ENCODE data around the gene ZGLP1.
"Not testable (repeated sequence)": the region's sequence is repeated elsewhere in the genome, so short reads cannot be mapped to it uniquely, and the experiment has no call there.

Gene ZGLP1

GRCh38 chr19:10292789-10293636 lies 16.6 kb downstream of the ZGLP1 start:
- no peak for DNase-seq

- DNase-seq, result peak; percentile 77
Observed at GRCh38 chr19:10292206-10292788, 17.3 kb downstream of the ZGLP1 start.

GRCh38 chr19:10291554-10292205 lies 17.9 kb downstream of the ZGLP1 start:
- peak; percentile 27 for DNase-seq

GRCh38 chr19:10290876-10291553 lies 18.6 kb downstream of the ZGLP1 start:
- peak; percentile 68 for DNase-seq

- no peak for DNase-seq
Observed at GRCh38 chr19:10290357-10290875, 19.2 kb downstream of the ZGLP1 start.

- peak; percentile 41 for DNase-seq
Observed at GRCh38 chr19:10289836-10290356, 19.7 kb downstream of the ZGLP1 start, which contains the start of gene ICAM5. Gene ICAM5 (plus strand): TSS chr19:10289952. CDS start chr19:10290044, 92 bp downstream.

- peak; percentile 72 for DNase-seq
Observed at GRCh38 chr19:10289167-10289835, 20.3 kb downstream of the ZGLP1 start.

GRCh38 chr19:10288662-10289166 lies 20.9 kb downstream of the ZGLP1 start:
- DNase-seq, result peak; percentile 53

GRCh38 chr19:10286803-10287737 lies 22.5 kb downstream of the ZGLP1 start, which contains the start of gene ICAM4:
Gene ICAM4 (plus strand): TSS chr19:10286955. CDS start chr19:10287013, 58 bp downstream.
- DNase-seq, result peak; percentile 54

GRCh38 chr19:10285393-10285792 lies 24.2 kb downstream of the ZGLP1 start:
- no peak for DNase-seq

- DNase-seq, result no peak
Observed at GRCh38 chr19:10284960-10285278, 24.7 kb downstream of the ZGLP1 start.

GRCh38 chr19:10284065-10284959 lies 25.3 kb downstream of the ZGLP1 start:
- no peak for DNase-seq

GRCh38 chr19:10283301-10284064 lies 26.1 kb downstream of the ZGLP1 start:
- no peak for DNase-seq

- not testable (repeated sequence) for DNase-seq
Observed at GRCh38 chr19:10282043-10282442, 27.6 kb downstream of the ZGLP1 start.

GRCh38 chr19:10279737-10280442 lies 29.7 kb downstream of the ZGLP1 start:
- DNase-seq, result no peak

- no peak for DNase-seq
Observed at GRCh38 chr19:10278935-10279334, 30.7 kb downstream of the ZGLP1 start.

GRCh38 chr19:10277795-10278589 lies 31.6 kb downstream of the ZGLP1 start:
- no peak for DNase-seq
